Hepatocyte (in vitro differentiated cells): ENCODE data around the gene SPRED2.

Experiments
- CTCF ChIP-seq: fragments of 200-600 bp; sonication (generic); IDR thresholded peaks from 2 replicates; pipeline ENCODE4 v1.5.1; 2016; ENCODE audit warnings: antibody characterized with exemption, mild to moderate bottlenecking; ENCODE audit not compliant: poor library complexity
- EZH2phosphoT487 ChIP-seq: fragments of 200-600 bp; sonication (generic); IDR thresholded peaks from one replicate; pipeline ENCODE4 v1.6.1; 2018; ENCODE audit warnings: antibody characterized with exemption, mild to moderate bottlenecking, low read depth, moderate library complexity; ENCODE audit not compliant: unreplicated experiment, severe bottlenecking

- TF ChIP-seq CTCF = no peak
- no peak for TF ChIP-seq EZH2phosphoT487
Measured at GRCh38 chr2:65435625-65436168, 3.3 kb upstream of the SPRED2 start.
